ENCODE data around the gene CISH.

Gene CISH

GRCh38 chr3:50592568-50592967, 19.0 kb downstream of the CISH start:
- DNase-seq, result no peak

- no peak for DNase-seq
Measured at GRCh38 chr3:50591196-50591741, 20.3 kb downstream of the CISH start.

DNA sequence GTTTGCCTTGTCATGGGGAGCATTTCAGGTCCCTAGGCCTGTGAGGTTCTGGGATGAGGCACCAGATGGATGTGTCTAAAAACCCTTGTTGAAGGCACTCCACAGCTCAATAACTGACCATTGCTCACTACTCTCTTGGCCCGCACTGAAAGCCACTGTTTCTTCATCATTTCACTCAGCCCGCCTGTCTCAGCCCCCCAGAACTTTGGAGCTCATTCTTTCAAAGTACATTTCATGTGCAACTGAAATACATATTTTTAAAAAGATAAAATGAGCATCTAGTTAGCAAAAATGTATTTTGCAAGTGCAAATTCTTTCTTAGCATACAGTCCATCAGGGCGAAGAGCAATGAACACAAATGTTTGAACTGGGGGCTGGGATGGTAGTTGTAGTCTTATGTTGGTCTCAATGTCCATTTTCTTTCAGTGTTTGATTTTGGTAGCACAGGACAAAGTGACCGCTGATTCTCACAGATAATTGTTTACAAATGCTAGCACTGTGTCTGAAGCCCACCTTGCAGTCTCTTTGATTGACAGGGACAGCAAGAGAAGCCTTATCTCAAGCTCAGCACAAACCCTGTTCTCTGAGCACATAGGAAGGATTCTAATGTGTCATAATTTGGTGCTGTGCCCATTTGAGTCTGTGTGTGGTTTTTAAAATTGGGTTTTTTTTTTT, 22.7 kb downstream of the CISH start:
- no peak for DNase-seq

GRCh38 chr3:50587806-50588758, 23.5 kb downstream of the CISH start:
- DNase-seq, result no peak

- no peak for DNase-seq
Measured at GRCh38 chr3:50587373-50587772, 24.2 kb downstream of the CISH start.

DNA sequence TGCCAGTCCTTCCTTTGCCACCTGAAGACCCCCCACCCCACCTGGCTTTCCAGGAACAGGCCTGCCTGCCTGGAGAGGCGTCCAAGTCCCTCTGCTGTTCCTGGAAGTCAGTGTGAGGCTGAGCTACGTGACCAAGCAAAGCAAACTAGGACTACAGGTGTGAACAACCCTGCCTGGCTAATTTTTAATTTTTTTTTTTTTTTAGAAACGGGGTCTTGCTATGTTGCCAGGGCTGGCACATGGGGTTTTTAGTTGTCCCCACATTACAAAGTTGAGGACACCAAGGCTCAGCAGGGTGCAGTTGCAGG, 24.9 kb downstream of the CISH start:
- DNase-seq, result no peak

GRCh38 chr3:50585919-50586762, 25.4 kb downstream of the CISH start:
- no peak for DNase-seq

DNA sequence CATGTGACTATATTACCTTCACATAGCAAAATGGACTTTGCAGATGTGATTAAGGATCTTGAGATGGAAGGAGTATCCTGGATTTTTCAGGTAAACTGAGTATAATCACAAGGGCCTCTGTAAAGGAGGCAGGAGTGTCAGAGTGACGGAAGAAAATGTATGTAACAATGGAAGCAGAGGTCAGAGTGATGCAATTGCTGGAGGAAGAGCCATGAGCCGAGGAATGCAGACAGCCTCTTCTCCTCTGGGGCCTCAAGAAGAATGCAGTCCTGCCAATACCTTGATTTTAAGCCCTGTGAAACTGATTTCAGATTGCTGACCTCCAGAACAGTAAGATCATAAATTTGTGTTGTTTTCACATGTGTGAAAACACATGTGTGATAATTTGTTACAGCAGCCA, 27.2 kb downstream of the CISH start:
- DNase-seq, result no peak

DNA sequence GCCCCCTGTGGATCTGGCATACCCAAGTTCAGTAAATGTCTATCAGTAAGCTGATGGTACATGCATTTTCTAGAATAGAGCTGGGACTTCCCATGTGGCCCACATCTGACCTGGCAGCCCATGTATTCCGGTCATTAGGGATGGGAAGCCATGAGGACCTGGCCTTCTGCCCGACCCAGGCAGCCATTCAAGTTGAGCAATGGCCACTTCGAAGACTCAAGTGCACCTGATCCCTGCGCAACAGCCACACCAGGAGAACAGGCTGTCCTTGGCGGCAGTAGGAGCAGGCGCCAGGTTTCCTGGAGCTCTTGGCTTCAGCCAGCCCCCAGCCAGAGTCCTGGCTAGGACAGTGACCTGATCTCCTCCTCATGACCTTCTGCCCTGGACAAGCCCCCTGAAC, 27.7 kb downstream of the CISH start:
- DNase-seq, result no peak

- no peak for DNase-seq
Measured at GRCh38 chr3:50582083-50582482, 29.5 kb downstream of the CISH start.

- DNase-seq, result no peak
Measured at GRCh38 chr3:50581459-50581842, 30.1 kb downstream of the CISH start.

- no peak for DNase-seq
Measured at GRCh38 chr3:50580683-50581458, 30.7 kb downstream of the CISH start.

GRCh38 chr3:50577348-50577747, 34.2 kb downstream of the CISH start:
- no peak for DNase-seq

DNA sequence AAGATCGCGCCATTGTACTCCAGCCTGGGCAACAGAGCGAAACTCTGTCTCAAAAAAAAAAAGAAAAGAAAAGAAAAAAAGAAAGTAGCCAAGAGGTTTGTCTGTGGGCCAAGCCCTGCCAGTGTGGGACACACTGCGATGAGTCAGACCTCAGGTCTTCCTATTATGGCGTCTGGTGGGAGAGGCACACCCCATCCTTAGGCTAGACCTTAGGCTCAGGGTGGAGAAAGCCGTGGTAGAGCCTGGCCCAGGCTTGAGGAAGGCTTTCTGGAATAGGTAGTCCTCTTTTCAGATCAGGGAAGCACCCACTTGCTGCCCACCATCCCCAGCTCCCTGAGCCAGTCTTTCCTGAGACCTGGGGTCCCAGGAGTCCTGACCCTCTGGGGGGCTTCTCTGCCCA, 36.2 kb downstream of the CISH start:
- DNase-seq, result no peak

DNA sequence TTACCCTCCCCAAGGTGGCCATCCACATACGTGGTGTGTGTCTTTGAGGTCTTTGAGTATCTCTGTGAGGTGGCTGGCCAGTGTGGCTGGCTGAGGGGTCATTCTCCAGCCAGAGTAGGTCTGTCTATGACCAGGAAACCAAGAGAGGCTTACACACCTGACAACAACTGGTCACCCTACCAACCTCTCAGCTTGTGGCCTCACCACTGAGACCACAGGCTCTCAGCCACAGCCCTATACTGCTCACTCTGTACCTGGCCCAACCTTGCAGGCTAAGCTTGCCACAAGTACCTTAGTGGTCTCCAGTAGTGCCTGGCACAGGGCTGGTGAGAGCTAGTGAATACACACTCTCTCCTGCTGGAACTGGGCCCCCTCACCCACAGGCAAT, 37.1 kb downstream of the CISH start:
- DNase-seq, result no peak

- DNase-seq, result no peak
Measured at GRCh38 chr3:50573566-50574443, 37.8 kb downstream of the CISH start.

- DNase-seq, result no peak
Measured at GRCh38 chr3:50572801-50573371, 38.7 kb downstream of the CISH start.

- no peak for DNase-seq
Measured at GRCh38 chr3:50572158-50572557, 39.4 kb downstream of the CISH start.

GRCh38 chr3:50571486-50571885, 40.1 kb downstream of the CISH start:
- DNase-seq, result no peak

GRCh38 chr3:50570508-50571279, 40.9 kb downstream of the CISH start:
- no peak for DNase-seq
